GM10266 (cell line): ENCODE results near the gene NIPA2.
"Not testable (repeated sequence)": the region's sequence is repeated elsewhere in the genome, so short reads cannot be mapped to it uniquely, and the experiment has no call there.

ENCODE experiments used
- DNase-seq: peaks from one replicate; pipeline ENCODE4 v3.0.0; 2012; ENCODE audit errors: extremely low spot score
- CTCF ChIP-seq: IDR thresholded peaks from 2 replicates; pipeline ENCODE4 v1.5.1; 2012; ENCODE audit warnings: mild to moderate bottlenecking, low read depth; ENCODE audit not compliant: control insufficient read depth, insufficient read depth; ENCODE audit errors: missing control alignments

NIPA2 gene

GRCh38 chr15:22838292-22839042 lies at the start of gene NIPA2:
TSS of gene NIPA2 (plus strand) at chr15:22838666. CDS start at chr15:22851732, 13,066 bp downstream.
- TF ChIP-seq CTCF, result peak; percentile 15

DNA sequence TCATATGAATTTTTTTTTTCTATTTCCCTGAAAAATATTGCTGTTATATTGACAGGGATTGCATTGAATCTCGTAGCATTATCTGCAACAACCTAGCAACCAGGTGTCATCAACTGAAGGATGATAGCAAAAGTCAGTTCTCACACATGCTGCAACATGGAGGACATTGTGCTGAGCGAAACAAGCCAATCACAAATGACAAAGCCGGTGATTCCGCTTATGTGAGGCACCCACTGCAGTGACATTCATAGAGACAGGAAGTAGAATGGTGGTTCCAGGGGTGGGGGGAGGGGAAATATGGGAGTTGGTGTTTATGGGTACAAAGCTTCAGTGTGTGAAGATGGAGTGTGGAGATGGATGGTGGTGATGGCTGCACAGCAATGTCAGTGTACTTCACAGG lies 44.4 kb upstream of the NIPA2 start:
- TF ChIP-seq CTCF, result no peak
- no peak for DNase-seq

More at GRCh38 chr15:22838292-22839042, at the start of gene NIPA2:
- DNase-seq, result peak; percentile 96

GRCh38 chr15:22794621-22795167 lies 43.8 kb upstream of the NIPA2 start:
- DNase-seq, result no peak

DNA sequence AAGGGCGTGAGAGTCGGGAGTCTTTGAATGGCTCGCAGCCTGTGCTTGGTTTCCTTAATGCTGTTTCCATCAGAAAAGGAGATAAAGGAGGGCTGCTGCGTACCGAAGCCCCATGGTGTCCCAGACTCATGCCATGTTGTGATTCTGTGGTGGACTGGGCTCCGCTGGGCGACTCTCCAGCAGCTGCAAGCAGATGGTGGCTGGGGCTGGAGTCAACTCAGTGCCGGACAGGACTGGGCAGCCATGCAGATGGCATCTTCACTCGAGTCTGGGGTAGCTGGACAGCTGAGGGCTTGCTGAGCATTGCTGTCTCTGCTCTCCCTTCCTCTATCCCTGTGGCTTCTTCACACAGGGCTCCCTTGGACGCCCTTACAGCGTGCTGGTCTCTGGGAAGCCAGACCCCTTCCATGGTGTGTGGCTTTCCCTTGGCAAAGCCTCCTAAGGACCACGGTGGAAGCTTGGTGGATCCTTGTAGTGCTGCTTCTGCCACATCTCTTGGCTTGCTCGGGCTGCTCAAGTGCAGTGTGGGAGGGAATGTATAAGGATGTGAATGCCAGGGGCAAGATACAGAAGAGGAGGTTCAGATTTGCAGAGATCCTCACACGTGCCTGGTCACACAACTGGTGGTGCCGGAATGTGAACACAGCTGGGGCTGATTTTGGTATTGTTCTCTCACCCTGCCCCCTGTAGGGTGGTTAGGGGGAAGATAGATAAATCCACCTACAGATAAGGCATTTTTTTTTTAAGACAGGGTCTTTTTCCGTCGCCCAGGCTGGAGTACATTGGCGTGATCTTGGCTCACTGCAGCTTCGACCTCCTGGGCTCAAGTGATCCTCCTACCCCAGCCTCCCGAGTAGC lies 43.0 kb upstream of the NIPA2 start:
- DNase-seq, result no peak
- peak; percentile 1 for TF ChIP-seq CTCF

More at GRCh38 chr15:22794621-22795167, 43.8 kb upstream of the NIPA2 start:
- TF ChIP-seq CTCF, result no peak

- DNase-seq, result no peak
- TF ChIP-seq CTCF, result no peak
Measured at GRCh38 chr15:22796079-22796478, 42.4 kb upstream of the NIPA2 start.

GRCh38 chr15:22799902-22800301 lies 38.6 kb upstream of the NIPA2 start:
- no peak for DNase-seq
- TF ChIP-seq CTCF, result no peak

DNA sequence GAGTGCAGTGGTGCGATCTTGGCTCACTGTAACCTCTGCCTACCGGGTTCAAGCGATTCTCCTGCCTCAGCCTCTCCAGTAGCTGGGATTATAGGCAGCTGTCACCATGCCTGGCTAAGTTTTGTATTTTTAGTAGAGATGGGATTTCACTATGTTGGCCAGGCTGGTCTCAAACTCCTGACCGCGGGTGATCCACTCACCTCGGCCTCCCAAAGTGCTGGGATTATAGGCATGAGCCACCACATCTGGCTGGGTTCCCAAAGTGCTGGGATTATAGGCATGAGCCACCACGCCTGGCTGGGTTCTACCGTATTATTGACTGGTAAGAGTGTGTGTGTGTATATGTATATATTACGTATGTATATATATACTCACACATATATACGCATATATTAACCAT lies 35.5 kb upstream of the NIPA2 start:
- not testable (repeated sequence) for DNase-seq
